22Rv1 (cell line): ENCODE measurements around the gene PLA2G2A.

Experiments
- ZFX ChIP-seq: fragments of 450-650 bp; IDR thresholded peaks from 2 replicates; pipeline ENCODE4 v1.6.1; 2017; ENCODE audit warnings: antibody characterized with exemption, borderline replicate concordance
- TF ChIP-seq, protein P1 (sequence below): fragments of 450-650 bp; IDR thresholded peaks from 2 replicates; pipeline ENCODE4 v1.5.1; 2017; ENCODE audit warnings: mild to moderate bottlenecking

DNA sequence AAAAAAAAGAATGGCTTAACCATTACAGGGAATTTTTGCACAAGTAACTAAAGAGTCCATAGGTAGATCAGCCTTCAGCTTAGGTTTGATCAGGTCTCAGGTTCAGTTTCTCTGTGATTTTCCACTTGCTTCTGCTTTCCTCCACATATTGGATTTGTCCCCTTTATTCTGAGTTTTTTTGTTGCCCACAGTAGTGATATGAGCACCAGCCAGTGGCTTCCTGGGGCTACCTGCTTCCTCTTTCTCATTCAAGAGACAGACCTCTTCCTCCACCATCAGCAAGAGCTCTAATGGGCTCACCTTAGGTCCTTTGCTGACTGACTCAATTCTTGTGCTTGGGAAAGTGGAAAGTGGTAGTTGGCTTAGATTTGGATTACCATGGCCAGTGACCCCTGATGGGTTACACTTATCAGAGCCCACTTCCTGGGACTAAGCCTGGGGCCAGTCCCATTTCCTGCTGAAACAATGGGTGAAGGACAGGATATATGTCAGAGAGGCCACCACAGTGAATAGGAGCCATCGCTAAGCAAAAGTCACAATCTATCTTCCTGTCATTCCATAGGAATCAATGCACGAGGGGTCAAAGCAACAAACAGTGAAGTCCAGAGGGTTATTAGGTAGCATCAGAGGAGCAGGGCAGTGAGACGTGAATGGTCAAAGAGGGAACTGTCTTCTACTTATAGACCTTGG is 43.2 kb downstream of the PLA2G2A start:
- TF ChIP-seq ZFX = no peak
- TF ChIP-seq, protein P1, sequence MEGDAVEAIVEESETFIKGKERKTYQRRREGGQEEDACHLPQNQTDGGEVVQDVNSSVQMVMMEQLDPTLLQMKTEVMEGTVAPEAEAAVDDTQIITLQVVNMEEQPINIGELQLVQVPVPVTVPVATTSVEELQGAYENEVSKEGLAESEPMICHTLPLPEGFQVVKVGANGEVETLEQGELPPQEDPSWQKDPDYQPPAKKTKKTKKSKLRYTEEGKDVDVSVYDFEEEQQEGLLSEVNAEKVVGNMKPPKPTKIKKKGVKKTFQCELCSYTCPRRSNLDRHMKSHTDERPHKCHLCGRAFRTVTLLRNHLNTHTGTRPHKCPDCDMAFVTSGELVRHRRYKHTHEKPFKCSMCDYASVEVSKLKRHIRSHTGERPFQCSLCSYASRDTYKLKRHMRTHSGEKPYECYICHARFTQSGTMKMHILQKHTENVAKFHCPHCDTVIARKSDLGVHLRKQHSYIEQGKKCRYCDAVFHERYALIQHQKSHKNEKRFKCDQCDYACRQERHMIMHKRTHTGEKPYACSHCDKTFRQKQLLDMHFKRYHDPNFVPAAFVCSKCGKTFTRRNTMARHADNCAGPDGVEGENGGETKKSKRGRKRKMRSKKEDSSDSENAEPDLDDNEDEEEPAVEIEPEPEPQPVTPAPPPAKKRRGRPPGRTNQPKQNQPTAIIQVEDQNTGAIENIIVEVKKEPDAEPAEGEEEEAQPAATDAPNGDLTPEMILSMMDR = no peak
